Measurements from ENCODE around the gene WNT16.

WNT16 gene

GRCh38 chr7:121306565-121306964 lies 22.2 kb upstream of the WNT16 start:
- Histone ChIP-seq H3K27ac (ENCODE audit: low read depth, low read length) (no peak overlapping the region), H3K4me3 (ENCODE audit: low read length) (no peak overlapping the region), H3F3A (ENCODE audit: control insufficient read depth, insufficient read depth) (no peaks in the 10 kb centered on the region), H3K27me3 (ENCODE audit: control insufficient read depth, low read length) (no peaks in the 10 kb centered on the region), H3K36me3 (ENCODE audit: control insufficient read depth, low read length) (no peaks in the 10 kb centered on the region), H3K9me2 (replicated peaks; ENCODE audit: control insufficient read depth, low read length) (no peaks in the 10 kb centered on the region), H3K4me1 (ENCODE audit: control insufficient read depth, low read length) (no peaks in the 10 kb centered on the region), H4K20me1 (ENCODE audit: control insufficient read depth, insufficient read depth, low read depth, low read length) (no peaks in the 10 kb centered on the region), H3K9me3 (ENCODE audit: control insufficient read depth, insufficient read depth, low read length) (no peaks in the 10 kb centered on the region), H3K79me2 (ENCODE audit: control insufficient read depth, low read length) (no peaks in the 10 kb centered on the region), H3K4me2 (ENCODE audit: low read length) (no peak overlapping the region)
- no peak for TF ChIP-seq EZH2phosphoT487 (IDR thresholded peaks at IDR 0.05; ENCODE audit: borderline replicate concordance, low read length)
- TF ChIP-seq CTCF (IDR thresholded peaks at IDR 0.05; ENCODE audit: low read depth, low read length, poor library complexity, severe bottlenecking), result no peak

DNA sequence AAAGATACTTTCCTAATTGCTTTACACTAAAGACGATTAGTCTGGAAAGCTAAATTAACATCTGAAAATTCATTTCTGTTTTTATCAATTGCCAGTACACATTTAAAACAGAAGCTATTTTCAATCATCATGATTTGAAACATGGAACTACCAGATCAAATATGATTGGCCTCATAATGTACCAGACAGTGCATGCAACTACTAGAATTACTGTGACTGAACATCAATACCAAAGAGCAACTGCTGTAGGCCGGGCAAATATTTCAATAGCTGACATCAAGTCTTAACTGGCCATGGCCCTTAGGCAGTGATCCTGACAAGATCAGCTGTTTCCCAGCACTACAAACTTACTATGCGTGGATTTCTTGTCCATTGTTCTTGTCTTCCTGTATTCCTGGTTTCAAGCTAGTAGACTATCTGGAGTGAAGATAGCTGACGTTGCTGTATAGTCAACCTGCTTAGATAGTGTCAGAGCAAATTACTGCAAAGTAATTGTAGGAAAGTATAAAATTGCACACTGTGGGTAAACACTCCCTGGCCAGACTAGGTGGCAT lies 21.7 kb upstream of the WNT16 start:
- Histone ChIP-seq H3K79me2 (ENCODE audit: control insufficient read depth, low read length) (no peaks in the 10 kb centered on the region), H3F3A (ENCODE audit: control insufficient read depth, insufficient read depth) (no peaks in the 10 kb centered on the region), H3K9me3 (ENCODE audit: control insufficient read depth, insufficient read depth, low read length) (no peaks in the 10 kb centered on the region), H3K4me3 (ENCODE audit: low read length) (no peak overlapping the region), H4K20me1 (ENCODE audit: control insufficient read depth, insufficient read depth, low read depth, low read length) (no peaks in the 10 kb centered on the region), H3K27ac (ENCODE audit: low read depth, low read length) (no peak overlapping the region), H3K4me1 (ENCODE audit: control insufficient read depth, low read length) (no peaks in the 10 kb centered on the region), H3K9me2 (replicated peaks; ENCODE audit: control insufficient read depth, low read length) (no peaks in the 10 kb centered on the region), H3K36me3 (ENCODE audit: control insufficient read depth, low read length) (no peaks in the 10 kb centered on the region), H3K27me3 (ENCODE audit: control insufficient read depth, low read length) (no peaks in the 10 kb centered on the region), H3K4me2 (ENCODE audit: low read length) (no peak overlapping the region)
- TF ChIP-seq CTCF (IDR thresholded peaks at IDR 0.05; ENCODE audit: low read depth, low read length, poor library complexity, severe bottlenecking) (no peak), EZH2phosphoT487 (IDR thresholded peaks at IDR 0.05; ENCODE audit: borderline replicate concordance, low read length) (no peak)

GRCh38 chr7:121313220-121313792 lies 15.5 kb upstream of the WNT16 start:
- Histone ChIP-seq H3K36me3 (ENCODE audit: control insufficient read depth, low read length) (no peaks in the 10 kb centered on the region), H3F3A (ENCODE audit: control insufficient read depth, insufficient read depth) (no peaks in the 10 kb centered on the region), H3K4me2 (ENCODE audit: low read length) (no peak overlapping the region), H3K27me3 (ENCODE audit: control insufficient read depth, low read length) (no peaks in the 10 kb centered on the region), H3K27ac (ENCODE audit: low read depth, low read length) (no peak overlapping the region), H3K79me2 (ENCODE audit: control insufficient read depth, low read length) (no peaks in the 10 kb centered on the region), H3K4me1 (ENCODE audit: control insufficient read depth, low read length) (no peaks in the 10 kb centered on the region), H3K9me2 (replicated peaks; ENCODE audit: control insufficient read depth, low read length) (no peaks in the 10 kb centered on the region), H3K4me3 (ENCODE audit: low read length) (no peak overlapping the region), H4K20me1 (ENCODE audit: control insufficient read depth, insufficient read depth, low read depth, low read length) (no peaks in the 10 kb centered on the region), H3K9me3 (ENCODE audit: control insufficient read depth, insufficient read depth, low read length) (no peaks in the 10 kb centered on the region)
- TF ChIP-seq EZH2phosphoT487 (IDR thresholded peaks at IDR 0.05; ENCODE audit: borderline replicate concordance, low read length) (no peak), CTCF (IDR thresholded peaks at IDR 0.05; ENCODE audit: low read depth, low read length, poor library complexity, severe bottlenecking) (no peak)
